Activated T-cell treated with anti-CD3 and anti-CD28 coated beads for 48 hours (primary cell): ENCODE results near the gene MAGEB18.

Experiments
- DNase-seq: peaks from one replicate; pipeline ENCODE4 v3.0.0-alpha.2; 2020; ENCODE audit warnings: low read depth

Gene MAGEB18

DNA sequence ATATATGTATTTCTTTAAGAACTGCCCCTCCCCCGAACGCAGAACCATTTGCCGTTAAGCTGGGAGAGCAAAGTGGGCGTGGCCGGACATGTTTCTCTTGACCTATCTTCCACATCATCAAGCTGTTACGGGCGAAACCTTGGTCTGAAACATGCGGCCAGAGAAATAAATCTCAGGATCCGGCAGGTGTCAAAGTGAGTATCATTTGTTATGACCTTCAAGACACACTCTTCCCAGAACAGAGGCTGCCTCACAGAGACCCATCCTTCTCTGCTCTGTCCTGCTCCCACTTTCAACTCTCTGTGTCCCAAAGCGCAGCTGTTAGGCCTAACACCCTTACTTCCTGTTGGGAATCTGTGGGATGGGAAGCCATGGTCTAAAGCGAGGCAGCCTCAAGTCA, at the start of gene MAGEB18:
Gene MAGEB18, plus strand, starts transcription at position 70 of the 400 bp plus-strand sequence. CDS start 643 bp downstream, outside the sequence.
- no peak for DNase-seq

DNA sequence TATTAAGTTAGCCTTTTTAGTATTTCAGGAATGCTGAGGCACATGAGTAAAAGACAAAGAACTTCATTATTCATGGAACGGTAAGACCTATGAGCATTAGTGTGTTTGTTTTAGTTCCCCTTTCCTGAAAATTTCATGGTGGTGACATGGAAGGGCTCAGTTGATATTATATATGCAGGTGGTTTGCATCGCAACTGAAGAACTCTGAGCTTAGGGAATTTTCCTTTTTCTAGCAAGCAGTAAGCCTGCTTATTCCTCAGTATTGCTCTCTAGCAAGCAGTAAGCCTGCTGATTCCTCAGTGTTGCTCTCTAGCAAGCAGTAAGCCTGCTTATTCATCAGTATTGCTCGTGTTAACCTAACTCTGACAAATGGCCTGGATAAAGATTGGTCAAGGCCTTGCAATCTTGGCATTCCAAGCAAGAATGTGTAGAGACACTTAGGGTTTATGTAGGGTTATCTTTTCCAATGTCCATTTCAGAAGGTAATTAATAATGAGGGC, 37.7 kb upstream of the MAGEB18 start:
- no peak for DNase-seq

DNA sequence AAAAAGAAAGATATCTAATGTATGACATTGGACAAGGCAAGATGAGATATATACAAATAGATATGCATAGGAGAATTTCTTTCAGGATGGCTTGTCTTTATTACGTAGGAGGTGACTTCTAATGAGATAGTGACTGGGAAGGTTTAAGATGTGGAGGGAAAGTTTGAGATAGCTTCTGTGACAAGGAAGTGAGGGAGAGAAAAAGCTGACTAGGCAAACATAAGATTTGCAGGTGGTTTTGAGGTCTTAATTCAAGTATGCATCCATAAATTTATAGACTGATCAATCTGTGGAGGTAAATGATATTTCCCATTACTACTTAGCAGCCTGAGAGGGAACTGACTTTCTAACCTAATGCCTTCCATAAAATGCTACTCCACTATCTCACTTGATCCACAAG, 29.0 kb upstream of the MAGEB18 start:
- no peak for DNase-seq

DNA sequence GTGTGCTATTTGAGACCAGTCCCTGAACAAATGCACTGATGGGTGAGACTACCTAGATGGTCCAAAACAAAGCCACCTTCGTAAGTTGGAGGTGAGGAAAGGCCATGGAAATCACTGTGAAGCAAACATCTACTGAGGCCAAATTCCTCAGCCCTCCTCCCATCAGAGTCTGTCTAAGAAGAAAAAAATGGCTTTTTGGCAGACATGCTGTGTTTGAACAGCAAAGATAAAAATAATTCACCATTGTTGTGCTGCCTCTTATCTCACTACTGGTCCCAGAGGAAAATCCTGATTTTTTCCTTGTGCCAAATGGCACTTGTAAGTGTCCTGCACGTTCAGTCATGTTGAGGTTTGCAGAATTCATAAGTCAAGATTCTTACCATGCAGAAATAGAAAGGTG, 7.9 kb downstream of the MAGEB18 start:
- DNase-seq, result no peak

DNA sequence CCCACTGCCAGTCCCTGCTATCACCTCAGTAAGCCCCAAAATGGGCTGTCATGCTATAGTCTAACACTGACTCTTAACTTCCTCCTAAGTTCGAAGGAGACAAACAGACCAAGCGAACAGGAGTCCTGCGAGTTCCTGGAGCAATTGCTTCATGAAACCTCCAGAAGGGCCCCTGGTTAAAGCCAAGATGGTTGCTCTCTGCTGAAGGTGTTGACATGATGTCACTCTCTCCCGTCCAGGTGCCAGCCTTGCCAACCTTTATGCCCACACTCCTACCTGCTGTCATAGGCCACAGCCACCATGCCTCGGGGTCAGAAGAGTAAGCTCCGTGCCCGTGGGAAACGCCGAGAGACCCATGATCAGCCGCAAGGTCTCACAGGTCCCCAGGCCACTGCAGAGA, 22.2 kb downstream of the MAGEB18 start, which contains the start of gene MAGEB6B:
Gene MAGEB6B, plus strand, starts transcription at position 301 of the 400 bp plus-strand sequence. Its CDS starts 0 bp downstream, at position 301.
- no peak for DNase-seq
